T-helper 22 cell (primary cell): ENCODE measurements around the gene JAK2.
"Not testable (repeated sequence)": the region's sequence is repeated elsewhere in the genome, so short reads cannot be mapped to it uniquely, and the experiment has no call there.

Experiments
- DNase-seq: peaks from one replicate; pipeline ENCODE4 v3.0.0-alpha.2; 2020; ENCODE audit warnings: low read depth

JAK2 gene

DNA sequence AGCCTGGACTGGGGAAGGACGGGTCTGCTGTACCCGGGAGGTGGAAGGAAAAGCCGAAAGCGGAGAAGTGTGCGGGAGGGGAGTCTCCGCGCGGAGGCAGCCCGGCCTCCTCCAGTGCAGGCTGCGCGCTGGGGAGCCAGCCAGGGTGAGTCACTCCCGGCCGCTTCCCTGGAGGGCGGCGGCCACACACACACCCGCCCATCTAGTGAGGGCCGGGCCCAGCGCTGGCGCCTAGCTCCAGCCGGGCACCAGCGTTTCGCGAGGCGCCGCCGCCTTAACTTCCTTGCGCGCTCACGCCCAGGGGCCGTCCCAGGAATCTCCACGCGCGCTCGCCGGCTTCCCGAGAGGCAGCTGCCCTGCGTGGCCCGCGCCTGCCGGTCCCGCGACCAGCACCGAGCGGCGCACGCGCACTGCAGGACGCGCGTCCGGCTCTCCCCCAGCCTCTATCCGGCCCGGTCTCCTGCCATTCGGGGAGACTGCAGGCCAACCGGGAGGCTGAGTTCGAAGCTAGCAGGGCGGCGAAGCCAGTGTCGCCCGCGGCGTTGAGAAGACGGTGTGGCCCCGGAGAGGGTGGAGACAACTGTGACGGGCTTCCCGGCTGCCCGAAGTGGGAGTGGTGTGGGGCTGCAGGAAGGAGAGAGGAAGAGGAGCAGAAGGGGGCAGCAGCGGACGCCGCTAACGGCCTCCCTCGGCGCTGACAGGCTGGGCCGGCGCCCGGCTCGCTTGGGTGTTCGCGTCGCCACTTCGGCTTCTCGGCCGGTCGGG is at the start of gene JAK2:
TSS of gene JAK2 (plus strand) at position 652 of the 765 bp plus-strand sequence. CDS start 36,716 bp downstream, outside the sequence.
- DNase-seq: peak; percentile 72

- DNase-seq: no peak
Measured at GRCh38 chr9:4936277-4936676, 48.8 kb upstream of the JAK2 start.

DNA sequence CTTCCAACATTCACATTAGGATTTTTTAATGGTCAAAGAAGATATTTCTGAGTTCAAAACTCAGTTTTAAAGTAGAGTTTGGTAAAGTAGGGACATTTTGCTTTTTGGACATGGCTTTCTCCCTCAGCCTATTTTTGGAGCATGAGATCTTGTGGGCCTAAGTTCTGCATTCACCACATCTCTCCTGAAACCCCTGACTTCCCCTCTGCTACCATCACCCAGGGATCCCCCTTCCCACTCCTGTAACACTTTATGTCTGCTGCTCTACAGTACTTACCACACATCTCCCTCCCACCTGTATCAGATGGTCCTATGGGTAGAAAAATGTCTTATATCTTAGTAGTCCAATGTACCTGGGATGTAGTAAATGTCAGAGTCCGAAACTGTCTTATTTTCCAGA is 48.2 kb upstream of the JAK2 start:
- DNase-seq: no peak

DNA sequence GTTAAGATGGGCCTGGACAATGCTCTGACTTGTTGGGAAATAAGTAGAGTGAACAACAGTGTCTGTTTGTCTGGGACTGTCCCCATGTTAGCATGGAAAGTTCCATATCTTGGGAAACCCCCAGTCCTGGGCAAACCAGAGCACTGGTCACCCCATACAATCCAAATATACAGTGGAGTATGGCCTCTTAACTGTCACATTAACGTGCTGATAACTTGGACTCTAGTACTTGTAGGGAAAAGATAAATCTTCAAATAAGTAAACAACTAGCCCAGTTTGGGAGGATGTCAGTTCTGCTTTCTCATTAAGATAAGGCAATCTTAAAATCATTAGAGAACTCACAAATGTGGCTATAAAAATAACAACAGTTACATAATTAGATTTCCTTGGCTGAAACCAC is 47.6 kb upstream of the JAK2 start:
- DNase-seq: no peak

DNA sequence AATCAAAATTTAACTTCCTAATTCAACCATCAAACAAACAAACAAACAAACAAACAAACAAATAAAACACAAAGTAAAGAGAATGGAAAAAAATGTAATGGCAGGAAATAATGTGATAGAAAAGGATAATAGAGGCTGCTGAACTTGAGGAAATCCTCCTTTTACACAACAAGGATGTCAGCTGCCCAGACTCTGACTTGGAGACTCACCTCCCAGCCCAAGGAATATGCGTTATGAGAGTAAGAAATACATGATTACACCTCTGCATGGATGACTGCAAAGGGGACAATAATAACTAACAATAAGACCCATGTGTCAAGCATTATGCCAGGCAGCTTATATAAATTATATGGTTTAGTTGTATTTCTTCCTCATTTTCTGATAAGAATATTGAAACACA is 46.6 kb upstream of the JAK2 start:
- DNase-seq: no peak

DNA sequence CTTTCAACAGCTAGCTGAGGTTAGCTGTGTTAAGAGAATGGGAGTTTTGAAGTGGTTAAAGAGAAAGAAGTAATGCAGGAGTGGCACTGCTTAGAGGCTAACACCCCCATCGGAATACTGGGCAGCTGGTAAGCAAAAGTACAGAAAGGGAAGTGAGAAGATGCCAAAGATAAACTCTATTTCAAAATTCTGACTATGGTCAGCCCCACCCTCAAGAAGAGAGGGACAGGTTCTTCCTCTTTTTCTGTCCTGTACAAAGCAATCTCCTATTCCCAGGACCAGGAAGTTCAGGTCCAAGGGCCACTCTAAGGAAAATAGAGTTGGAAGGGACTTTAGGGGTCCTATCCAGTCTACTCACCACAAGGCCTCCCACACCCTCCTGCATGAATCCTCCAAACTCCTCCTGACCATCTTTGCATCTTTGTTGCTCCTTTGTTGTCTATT is 45.9 kb upstream of the JAK2 start:
- DNase-seq: no peak

DNA sequence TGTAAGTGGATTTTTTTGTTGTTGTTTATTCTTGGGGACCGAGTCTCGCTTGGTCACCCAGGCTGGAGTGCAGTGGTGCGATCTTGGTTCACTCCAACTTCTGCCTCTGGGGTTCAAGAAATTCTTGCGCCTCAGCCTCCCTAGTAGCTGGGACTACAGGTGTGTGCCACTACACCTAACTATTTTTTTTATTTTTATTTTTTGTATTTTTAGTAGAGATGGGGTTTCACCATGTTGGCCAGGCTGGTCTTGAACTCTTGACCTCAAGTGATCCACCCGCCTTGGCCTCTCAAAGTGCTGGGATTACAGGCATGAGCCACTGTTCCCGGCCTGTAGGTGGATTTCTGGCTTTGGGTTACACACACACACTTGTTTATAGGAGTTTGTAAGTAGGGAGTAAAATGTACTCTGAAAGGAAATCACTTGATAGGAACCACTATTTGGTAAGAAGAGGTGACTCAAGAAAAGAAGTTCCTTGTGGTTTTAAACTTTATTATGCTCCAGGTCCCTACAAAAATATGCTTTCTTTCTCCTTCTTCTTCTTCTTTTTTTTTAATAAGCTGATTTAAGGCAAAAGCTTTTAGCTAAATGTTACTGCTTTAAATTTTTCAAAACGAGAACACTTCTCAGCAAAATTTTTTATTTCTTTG is 42.9 kb upstream of the JAK2 start:
- not testable (repeated sequence) for DNase-seq

DNA sequence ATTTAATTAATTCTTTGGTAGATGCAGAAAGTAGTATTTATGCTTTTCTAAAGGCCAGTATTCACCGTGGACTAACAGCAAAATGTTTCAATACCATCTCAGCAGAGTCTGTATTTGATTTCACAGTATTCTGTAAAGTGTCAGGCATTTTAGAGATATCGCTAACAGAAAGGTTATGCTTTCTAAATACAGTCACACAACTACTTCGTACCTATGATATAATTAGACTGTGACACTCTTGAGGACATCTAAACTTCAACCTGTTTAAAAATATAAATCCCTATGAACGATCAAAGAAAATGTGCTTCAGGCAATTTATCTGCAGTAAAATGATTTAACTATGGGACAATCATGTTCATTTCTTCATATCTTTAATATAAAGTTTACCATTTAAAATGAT is 41.7 kb upstream of the JAK2 start:
- DNase-seq: no peak

DNA sequence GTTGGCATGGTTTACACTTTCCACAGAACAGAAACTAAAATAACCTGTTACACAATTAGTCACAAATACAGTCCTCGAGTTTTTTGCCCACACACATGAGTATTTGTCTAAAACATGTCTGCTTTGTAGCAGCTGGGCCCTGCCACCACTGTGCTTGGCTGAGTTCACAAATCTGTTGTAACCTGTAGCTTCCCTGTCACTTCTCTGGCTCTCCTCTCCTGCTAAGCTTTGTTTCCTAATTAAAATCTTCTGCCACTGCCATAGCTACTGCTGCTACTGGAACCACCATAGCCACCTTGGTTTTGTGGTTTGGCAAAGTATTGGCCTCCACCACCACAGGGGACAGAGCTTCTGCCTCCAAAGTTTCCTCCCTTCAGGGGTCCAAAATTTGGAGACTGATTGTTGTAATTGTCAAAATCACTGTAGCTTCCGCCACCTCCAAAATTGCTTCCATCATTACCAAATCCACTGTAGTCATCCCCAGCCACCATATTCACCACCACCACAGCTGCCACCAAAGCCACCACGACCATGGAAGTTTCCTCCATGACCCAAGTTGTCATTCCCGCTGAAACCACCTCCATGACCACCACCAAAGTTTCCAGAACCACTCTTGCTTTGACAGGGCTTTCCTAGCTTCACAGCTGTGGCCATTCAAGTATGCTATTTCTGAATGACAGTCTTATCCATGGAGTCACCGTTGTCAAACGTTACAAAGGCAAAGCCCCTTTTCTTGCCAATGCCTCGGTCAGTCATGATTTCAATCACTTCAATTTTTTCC is 40.5 kb upstream of the JAK2 start:
- not testable (repeated sequence) for DNase-seq

DNA sequence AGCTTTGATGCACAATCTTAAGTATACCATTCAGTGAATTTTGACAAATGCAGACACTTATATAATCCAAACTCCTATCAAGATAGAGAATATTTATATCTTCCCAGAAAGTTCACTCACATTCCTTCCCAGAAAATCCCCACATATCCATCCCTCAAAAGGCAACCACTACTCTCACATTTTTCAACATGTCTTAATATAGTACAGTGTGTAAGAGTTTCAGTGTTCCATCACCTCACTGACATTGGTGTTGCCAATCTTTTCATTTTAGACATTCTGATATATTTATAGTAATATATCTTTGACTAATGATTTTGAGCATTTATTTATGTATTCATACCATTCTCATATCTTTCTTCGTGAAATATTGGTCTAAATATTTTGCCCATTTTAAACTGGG is 38.1 kb upstream of the JAK2 start:
- DNase-seq: no peak

DNA sequence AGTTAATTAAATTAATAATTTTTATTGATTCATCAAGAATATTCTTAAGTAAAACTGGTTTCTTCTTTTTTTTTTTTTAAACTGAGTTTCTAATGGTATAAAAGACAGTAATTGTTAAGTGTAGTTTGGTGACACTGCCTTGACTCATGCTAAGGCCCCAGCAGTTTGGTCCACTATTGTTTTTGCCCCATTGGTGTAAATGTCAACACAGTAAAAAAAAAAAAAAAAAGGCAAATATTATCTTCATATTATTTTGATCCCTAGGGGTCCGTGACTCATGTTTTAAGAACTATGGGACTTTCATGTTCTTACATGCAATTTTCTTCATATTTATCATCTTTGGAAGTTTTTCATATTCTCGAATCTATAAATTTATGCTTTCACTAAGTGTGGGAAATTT is 29.2 kb upstream of the JAK2 start:
- no peak for DNase-seq

- no peak for DNase-seq
Measured at GRCh38 chr9:4959031-4959430, 26.0 kb upstream of the JAK2 start.

DNA sequence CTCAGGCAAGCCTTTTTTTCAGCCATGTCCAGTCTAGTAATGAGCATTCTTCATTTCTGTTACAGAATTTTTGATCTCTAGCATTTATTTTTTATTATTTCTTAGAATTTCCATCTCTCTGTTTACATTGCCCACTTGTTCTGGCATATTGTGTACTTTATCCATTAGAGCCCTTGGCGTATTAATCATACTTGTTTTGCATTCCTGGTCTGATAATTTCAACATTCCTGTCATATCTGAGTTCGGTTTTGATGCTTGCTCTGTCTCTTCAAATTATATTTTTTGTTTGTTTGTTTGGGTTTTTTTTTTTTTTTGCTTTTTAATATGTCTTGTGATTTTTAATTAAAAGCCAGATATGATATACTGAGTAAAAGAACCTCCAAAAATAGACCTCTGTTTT is 23.0 kb upstream of the JAK2 start:
- no peak for DNase-seq

GRCh38 chr9:4964540-4964939 is 20.5 kb upstream of the JAK2 start:
- DNase-seq: no peak

- no peak for DNase-seq
Measured at GRCh38 chr9:4965174-4965821, 19.8 kb upstream of the JAK2 start.

- no peak for DNase-seq
Measured at GRCh38 chr9:4967523-4967922, 17.5 kb upstream of the JAK2 start.

DNA sequence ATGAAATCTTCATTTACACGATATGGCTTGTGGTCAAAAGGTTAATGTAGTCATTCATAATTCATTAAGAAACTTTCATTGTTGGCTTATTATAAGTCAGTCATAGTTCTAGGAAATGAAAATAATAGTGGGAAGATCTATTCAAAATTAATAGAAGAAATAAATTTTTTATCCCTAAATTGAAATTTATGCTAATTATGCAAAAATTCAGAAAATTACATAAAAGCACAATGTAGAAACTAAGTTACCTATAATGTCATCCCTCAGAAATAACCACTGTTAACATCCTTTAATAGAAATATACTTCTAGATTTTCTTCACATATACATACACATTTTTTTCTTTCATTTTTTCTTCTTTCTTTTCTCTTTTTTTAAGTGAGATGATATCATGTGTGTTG is 15.9 kb upstream of the JAK2 start:
- no peak for DNase-seq

DNA sequence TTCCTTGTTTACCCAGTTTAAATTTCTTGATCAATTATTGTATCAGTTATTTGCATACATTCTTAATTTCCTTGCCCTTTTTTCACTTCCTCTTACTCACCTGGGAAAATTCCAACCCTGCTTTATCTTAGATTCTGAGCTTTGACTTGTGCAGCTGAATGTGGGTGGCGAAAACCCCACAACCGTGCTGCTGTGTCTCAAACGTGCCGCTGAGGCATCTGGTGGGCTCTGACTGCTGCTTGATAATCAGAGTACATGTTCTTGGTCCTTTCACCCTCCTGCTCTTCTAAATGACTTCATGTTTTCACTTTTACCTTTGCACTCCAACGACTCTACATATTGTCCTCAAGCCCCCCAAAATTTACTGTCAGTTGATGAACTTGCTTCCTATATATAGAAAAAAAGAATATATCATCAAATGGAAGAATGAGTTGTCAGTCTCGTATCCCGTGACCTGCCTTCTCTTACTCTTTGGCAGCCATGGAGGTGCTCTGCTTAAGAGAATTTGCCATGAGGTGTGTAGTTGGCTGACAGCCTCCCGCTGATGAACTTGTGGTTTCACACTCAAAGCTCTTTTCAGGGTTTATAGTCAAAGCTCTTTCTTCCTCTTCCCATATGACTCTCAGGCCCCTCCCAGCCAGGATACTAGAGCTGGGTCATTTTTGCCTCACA is 14.0 kb upstream of the JAK2 start:
- DNase-seq: no peak

DNA sequence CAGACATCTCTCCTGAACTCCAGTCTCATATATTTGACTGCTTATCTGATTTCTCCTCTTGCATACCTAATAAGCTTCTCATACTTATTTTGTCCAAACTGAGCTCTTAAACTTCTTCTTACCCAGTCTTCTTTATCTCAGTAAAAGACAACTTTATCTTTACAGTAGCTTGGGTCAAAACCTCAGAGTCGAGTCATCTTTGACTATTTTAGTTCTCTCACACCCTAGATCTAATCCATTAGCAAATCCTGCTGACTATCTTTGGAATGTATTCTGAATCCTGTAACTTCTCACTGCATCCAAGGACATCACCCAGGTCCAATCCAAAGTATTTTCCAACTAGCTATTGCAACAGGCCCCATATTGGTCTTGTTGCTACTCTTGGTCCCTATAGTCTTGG is 11.8 kb upstream of the JAK2 start:
- no peak for DNase-seq

DNA sequence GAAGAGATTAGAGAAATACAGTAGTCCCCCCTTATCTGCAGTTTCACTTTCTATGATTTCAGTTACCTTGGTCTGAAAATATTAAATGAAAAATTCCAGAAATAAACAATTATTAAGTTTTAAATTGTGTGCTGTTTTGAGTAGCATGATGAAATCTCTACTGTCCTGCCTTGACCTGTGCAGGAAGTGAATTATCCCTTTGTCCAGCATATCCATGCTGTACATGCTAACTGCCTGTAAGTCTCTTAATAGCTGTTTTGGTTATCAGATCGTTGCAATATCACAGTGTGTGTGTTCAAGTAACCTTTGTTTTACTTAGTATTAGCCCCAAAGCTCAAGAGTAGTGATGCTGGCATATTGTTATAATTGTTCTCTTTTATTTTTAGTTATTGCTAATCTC is 11.2 kb upstream of the JAK2 start:
- DNase-seq: no peak

DNA sequence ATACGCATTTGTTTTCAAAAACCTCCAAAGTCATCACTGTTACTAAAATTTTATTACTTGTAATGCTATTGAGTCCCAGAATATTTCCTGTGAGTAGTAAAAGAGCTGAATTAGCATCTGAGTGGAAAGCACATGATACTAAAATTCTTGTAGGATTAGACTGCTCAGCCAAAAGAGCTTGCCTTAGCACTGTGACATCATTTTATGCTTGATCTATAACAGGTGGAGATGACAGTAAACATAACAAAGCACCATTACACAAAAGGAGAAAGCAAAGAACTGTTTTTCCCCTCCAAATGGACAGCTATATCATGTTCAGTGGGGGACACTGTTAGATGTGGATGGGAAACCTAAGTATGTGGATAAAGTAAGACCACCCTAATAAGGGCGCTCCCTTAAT is 5.8 kb upstream of the JAK2 start:
- DNase-seq: no peak
